Vein endothelial cell (primary cell): Measurements from ENCODE around the gene SHPK. TPM values are rescaled to one million over a fixed set of nuclear protein-coding genes. Genes with fewer than 3 reads are reported as not detected.

Experiments used
- total RNA-seq: library from RNA; depleted of rRNA; stranded (reverse); fragments of >200 nt; gene quantifications from 2 replicates; pipeline ENCODE4 v1.2.3, GENCODE V29; 2012

Gene SHPK
- 15.7 and 19.0 TPM in 2 replicates for total RNA-seq

GRCh38 chr17:3636154-3636907 lies at the start of gene SHPK, which contains the start of gene CTNS:
SHPK (minus strand) TSS chr17:3636250; CDS start chr17:3636219, 31 bp downstream.
CTNS (plus strand) TSS chr17:3636760; CDS start chr17:3640207, 3,447 bp downstream.

GRCh38 chr17:3668279-3669084 lies 32.4 kb upstream of the SHPK start, which contains the start of the genes EMC6 and TAX1BP3:
EMC6 (plus strand) TSS chr17:3668812; CDS start chr17:3669147, 335 bp downstream.
TAX1BP3 (minus strand) TSS chr17:3668578; CDS start chr17:3668526, 52 bp downstream.

Other genes starting within 250 kb of the SHPK start
- not detected in 2 replicates for gene OR3A2, start 249.9 kb downstream of the SHPK start, total RNA-seq
- not detected in 2 replicates for gene OR1E1, start 237.8 kb downstream of the SHPK start, total RNA-seq
- not detected in 2 replicates for gene OR3A3, start 224.9 kb downstream of the SHPK start, total RNA-seq
- gene OR1E2, start 202.4 kb downstream of the SHPK start, total RNA-seq: 0.33 TPM in 1 of 2 replicates, not detected in the other
- gene SPATA22, start 164.4 kb downstream of the SHPK start, total RNA-seq: 0.65 TPM in 1 of 2 replicates, not detected in the other
- gene ASPA, start 160.3 kb downstream of the SHPK start, total RNA-seq: not detected in 2 replicates
- gene TRPV3, start 78.4 kb downstream of the SHPK start, total RNA-seq: not detected in 2 replicates
- 0.65 and 1.1 TPM in 2 replicates for gene TRPV1, start 26.8 kb downstream of the SHPK start, total RNA-seq
- 20.1 and 21.6 TPM in 2 replicates for gene CTNS, start 510 bp upstream of the SHPK start, total RNA-seq
- 277 and 310 TPM in 2 replicates for gene TAX1BP3, start 32.3 kb upstream of the SHPK start, total RNA-seq
- 24.9 and 32.3 TPM in 2 replicates for gene EMC6, start 32.6 kb upstream of the SHPK start, total RNA-seq
- 0.33 and 0.38 TPM in 2 replicates for gene P2RX5, start 59.9 kb upstream of the SHPK start, total RNA-seq
- gene HASPIN, start 87.7 kb upstream of the SHPK start, total RNA-seq: 7.8 and 12.9 TPM in 2 replicates
- 14.7 and 21.3 TPM in 2 replicates for gene ITGAE, start 164.9 kb upstream of the SHPK start, total RNA-seq
- gene NCBP3, start 210.0 kb upstream of the SHPK start, total RNA-seq: 28.1 and 28.4 TPM in 2 replicates